CD4-positive, alpha-beta T cell treated with Interleukin-6 at 100 ng/mL for 8 hours (primary cell): ENCODE measurements around the gene FBXO15.

Source experiments
- DNase-seq: peaks from one replicate; pipeline ENCODE4 v3.0.0-alpha.2; 2020; ENCODE audit warnings: mixed read lengths, low spot score

FBXO15 gene

GRCh38 chr18:74153377-74153776 is 5.7 kb upstream of the FBXO15 start:
- DNase-seq: no peak

GRCh38 chr18:74152857-74153256 is 5.2 kb upstream of the FBXO15 start:
- no peak for DNase-seq

GRCh38 chr18:74152270-74152669 is 4.6 kb upstream of the FBXO15 start:
- DNase-seq: no peak

GRCh38 chr18:74149878-74150277 is 2.2 kb upstream of the FBXO15 start:
- no peak for DNase-seq

GRCh38 chr18:74148543-74149070 is 973 bp upstream of the FBXO15 start:
- no peak for DNase-seq

- no peak for DNase-seq
Observed at GRCh38 chr18:74147491-74147778, 199 bp downstream of the FBXO15 start.

GRCh38 chr18:74146756-74147155 is 878 bp downstream of the FBXO15 start:
- DNase-seq: no peak

GRCh38 chr18:74142252-74142651 is 5.4 kb downstream of the FBXO15 start:
- no peak for DNase-seq

GRCh38 chr18:74141667-74142066 is 6.0 kb downstream of the FBXO15 start:
- no peak for DNase-seq

GRCh38 chr18:74140582-74140981 is 7.1 kb downstream of the FBXO15 start:
- DNase-seq: no peak

GRCh38 chr18:74139888-74140287 is 7.7 kb downstream of the FBXO15 start:
- no peak for DNase-seq

GRCh38 chr18:74139411-74139810 is 8.2 kb downstream of the FBXO15 start:
- DNase-seq: no peak

- no peak for DNase-seq
Observed at GRCh38 chr18:74137920-74138538, 9.6 kb downstream of the FBXO15 start.

- no peak for DNase-seq
Observed at GRCh38 chr18:74132201-74132600, 15.4 kb downstream of the FBXO15 start.

- DNase-seq: no peak
Observed at GRCh38 chr18:74131124-74131523, 16.5 kb downstream of the FBXO15 start.

GRCh38 chr18:74128159-74128558 is 19.5 kb downstream of the FBXO15 start:
- no peak for DNase-seq

GRCh38 chr18:74126684-74127655 is 20.7 kb downstream of the FBXO15 start:
- no peak for DNase-seq

- DNase-seq: no peak
Observed at GRCh38 chr18:74124642-74125041, 23.0 kb downstream of the FBXO15 start.

- DNase-seq: no peak
Observed at GRCh38 chr18:74123200-74123599, 24.4 kb downstream of the FBXO15 start.

- no peak for DNase-seq
Observed at GRCh38 chr18:74116633-74117554, 30.7 kb downstream of the FBXO15 start.

GRCh38 chr18:74115046-74115445 is 32.6 kb downstream of the FBXO15 start:
- DNase-seq: no peak

GRCh38 chr18:74114116-74114515 is 33.5 kb downstream of the FBXO15 start:
- no peak for DNase-seq
